Fibroblast of upper back skin (primary cell): ENCODE measurements around the gene SERPINB2.
A peak's percentile ranks its signal among the peaks of the same experiment; 100 is the strongest.
"Not testable (repeated sequence)": the region's sequence is repeated elsewhere in the genome, so short reads cannot be mapped to it uniquely, and the experiment has no call there.

Source experiments
- DNase-seq: peaks from one replicate; pipeline ENCODE4 v3.0.0-alpha.2; 2013

Gene SERPINB2

GRCh38 chr18:63940008-63940407, 52.5 kb downstream of the SERPINB2 start:
- DNase-seq = no peak

DNA sequence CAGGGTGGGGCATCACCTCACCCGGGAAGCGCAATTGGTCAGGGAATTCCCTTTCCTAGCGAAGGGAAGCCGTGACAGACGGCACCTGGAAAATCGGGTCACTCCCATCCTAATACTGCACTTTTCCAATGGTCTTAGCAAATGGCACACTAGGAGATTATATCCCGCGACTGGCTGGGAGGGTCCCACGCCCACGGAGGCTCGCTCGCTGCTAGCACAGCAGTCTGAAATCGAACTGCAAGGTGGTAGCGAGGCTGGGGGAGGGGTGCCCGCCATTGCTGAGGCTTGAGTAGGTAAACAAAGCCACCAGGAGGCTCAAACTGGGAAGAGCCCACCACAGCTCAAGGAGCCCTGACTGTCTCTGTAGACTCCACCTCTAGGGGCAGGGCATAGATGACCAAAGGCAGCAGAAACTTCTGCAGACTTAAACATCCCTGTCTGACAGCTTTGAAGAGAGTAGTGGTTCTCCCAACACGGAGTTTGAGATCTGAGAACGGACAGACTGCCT, 53.1 kb downstream of the SERPINB2 start:
- not testable (repeated sequence) for DNase-seq

DNA sequence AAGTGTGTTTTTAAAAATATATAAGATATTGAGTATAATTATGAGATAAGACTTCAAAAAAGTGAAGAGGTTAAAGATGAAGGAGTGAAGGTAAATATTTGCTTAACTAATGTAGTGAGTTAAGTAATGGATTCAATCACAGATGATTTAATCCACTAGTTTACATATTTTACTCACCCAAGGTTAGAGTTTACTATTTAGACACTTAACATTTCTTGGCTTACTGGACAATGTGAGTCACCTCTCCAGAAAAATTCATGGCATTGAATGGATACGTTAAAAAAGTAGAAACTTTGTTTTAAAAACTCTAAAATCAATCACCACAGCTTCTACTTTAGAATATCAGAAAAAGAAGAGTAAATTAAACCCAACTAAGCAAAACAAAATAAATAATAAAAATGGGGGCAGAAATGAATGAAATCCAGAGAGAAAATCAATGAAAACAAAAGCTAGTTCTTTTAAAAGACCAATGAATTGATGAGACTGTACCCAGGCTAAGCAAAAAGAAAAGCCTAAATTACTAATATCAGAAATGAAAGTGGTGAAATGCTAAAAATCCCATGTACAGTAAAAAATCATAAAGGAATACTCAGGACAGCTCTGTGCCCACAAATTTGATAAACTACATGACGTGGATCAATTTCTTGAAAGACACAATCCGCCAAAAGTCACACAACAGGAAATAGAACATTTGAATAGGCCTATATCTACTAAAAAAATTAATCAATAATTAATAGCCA, 59.7 kb downstream of the SERPINB2 start:
- DNase-seq = no peak

DNA sequence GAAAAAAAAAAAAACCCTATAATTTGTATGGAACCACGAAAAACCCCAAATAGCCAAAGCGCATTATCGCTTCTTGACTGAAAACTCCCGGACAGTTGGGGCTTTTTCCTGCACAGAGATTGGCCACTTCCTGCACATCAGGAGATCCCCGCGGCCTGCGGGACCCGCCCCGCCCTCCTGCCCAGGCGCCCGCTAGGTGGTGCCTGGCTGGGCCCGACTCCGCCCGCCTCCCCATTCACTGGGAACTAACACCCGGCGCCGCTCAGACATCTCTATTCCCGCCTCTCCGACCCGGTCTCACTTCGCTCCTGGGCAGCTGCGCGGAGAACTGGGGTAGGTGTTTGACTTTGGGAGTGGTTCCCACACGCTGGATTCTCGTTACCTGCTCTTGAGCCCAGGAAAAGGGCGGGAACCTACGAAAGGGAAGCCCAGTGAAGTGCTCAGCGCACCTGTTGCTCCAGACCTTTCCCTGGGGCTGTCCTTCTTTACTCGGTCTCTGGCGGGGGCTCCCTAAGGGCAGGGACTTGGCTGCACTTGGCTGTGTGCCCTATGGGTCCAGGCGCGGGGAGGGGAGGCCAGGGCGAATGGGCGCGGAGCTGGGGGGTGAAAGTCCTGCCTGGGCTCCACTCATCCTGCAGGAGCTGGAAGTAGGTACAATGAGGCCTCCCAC, 61.7 kb downstream of the SERPINB2 start, which contains the start of gene HMSD:
Gene HMSD, plus strand, starts transcription at position 234 of the 670 bp plus-strand sequence. CDS start 4,155 bp downstream, outside the sequence.
- no peak for DNase-seq

DNA sequence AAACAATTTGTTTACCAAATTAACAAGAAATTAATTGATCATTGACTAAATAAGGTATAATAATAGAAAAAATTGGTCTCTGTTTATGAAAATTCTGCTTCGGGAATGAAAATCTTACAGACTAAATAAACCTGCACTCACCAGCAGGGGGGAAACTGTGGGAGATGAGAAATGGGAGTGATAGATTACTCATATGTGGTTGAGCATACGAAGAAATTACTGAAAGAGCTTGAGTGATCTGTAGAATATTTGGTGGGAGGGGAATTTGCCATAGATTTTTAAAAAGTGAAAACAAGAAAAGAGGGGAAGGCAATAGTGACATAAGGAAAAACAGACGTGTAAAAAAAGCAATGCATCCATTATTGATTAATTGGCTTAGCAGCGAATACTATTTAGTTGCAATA, 63.8 kb downstream of the SERPINB2 start:
- peak; percentile 64 for DNase-seq
